SJSA1 (cell line): ENCODE data around the gene EIF3I. TPM values are rescaled to one million over a fixed set of nuclear protein-coding genes. Genes with fewer than 3 reads are reported as not detected.
"Not testable (repeated sequence)": the region's sequence is repeated elsewhere in the genome, so short reads cannot be mapped to it uniquely, and the experiment has no call there.

Experiments
- DNase-seq, 2 experiments: peaks; one replicate each; pipeline ENCODE4 v3.0.0-alpha.2; 2015 to 2020; ENCODE audit warnings: low spot score in 2 of 2, low read depth in 1 of 2
- H3K27ac ChIP-seq: fragments of 250-450 bp; sonication (Bioruptor Pico); 2 replicates; pipeline ENCODE4 v1.5.1; 2020; ENCODE audit warnings: mild to moderate bottlenecking, moderate library complexity
- H3K27me3 ChIP-seq: fragments of 250-450 bp; sonication (Bioruptor Pico); replicated peaks from 2 replicates; pipeline ENCODE4 v1.5.1; 2020; ENCODE audit warnings: mild to moderate bottlenecking, moderate library complexity
- H3K36me3 ChIP-seq: fragments of 250-450 bp; sonication (Bioruptor Pico); 2 replicates; pipeline ENCODE4 v1.5.1; 2020; ENCODE audit warnings: mild to moderate bottlenecking
- H3K4me1 ChIP-seq: fragments of 250-450 bp; sonication (Bioruptor Pico); replicated peaks from 2 replicates; pipeline ENCODE4 v1.6.1; 2021; ENCODE audit warnings: mild to moderate bottlenecking
- H3K4me3 ChIP-seq: fragments of 250-450 bp; sonication (Bioruptor Pico); 2 replicates; pipeline ENCODE4 v1.5.1; 2020; ENCODE audit warnings: mild to moderate bottlenecking
- H3K9me3 ChIP-seq: fragments of 250-450 bp; sonication (Bioruptor Pico); replicated peaks from 2 replicates; pipeline ENCODE4 v1.5.1; 2020; ENCODE audit warnings: mild to moderate bottlenecking
- total RNA-seq: library from RNA; depleted of rRNA; stranded (reverse); fragments of >200 nt; shearing (Covaris generic); gene quantifications from 2 replicates; pipeline ENCODE4 v1.2.3, GENCODE V29; 2014

EIF3I gene
- total RNA-seq, 1 experiment from 2014 or later: 465 TPM

- H3K27me3 ChIP-seq: no peaks in the 10 kb centered on the region
- H3K9me3 ChIP-seq: no peaks in the 10 kb centered on the region
- no peak within 1 kb of the TSS for H3K27ac ChIP-seq
- no peak within 1 kb of the TSS for H3K4me3 ChIP-seq
- H3K4me1 ChIP-seq: peaks cover 24% of the 10 kb centered on the region
- DNase-seq: no peak
- H3K36me3 ChIP-seq: no peaks in the 10 kb centered on the region
These were observed 28.9 kb downstream of the EIF3I start, which contains the start of gene LCK for GRCh38 chr1:32250893-32251716. TSS of gene LCK (plus strand) at chr1:32251265. CDS start at chr1:32274330, 23,065 bp downstream.

GRCh38 chr1:32255072-32256071 lies 33.2 kb downstream of the EIF3I start:
- Histone ChIP-seq H3K4me3 (no peak overlapping the region), H3K27ac (no peak overlapping the region), H3K27me3 (no peaks in the 10 kb centered on the region), H3K36me3 (no peaks in the 10 kb centered on the region), H3K4me1 (no peaks in the 10 kb centered on the region), H3K9me3 (no peaks in the 10 kb centered on the region)
- DNase-seq: no peak

- H3K27me3 ChIP-seq: no peaks in the 10 kb centered on the region
- H3K4me3 ChIP-seq: no peak overlapping the region
- no peaks in the 10 kb centered on the region for H3K9me3 ChIP-seq
- H3K27ac ChIP-seq: no peak overlapping the region
- no peaks in the 10 kb centered on the region for H3K36me3 ChIP-seq
- no peak for DNase-seq
- H3K4me1 ChIP-seq: no peaks in the 10 kb centered on the region
These were observed 34.4 kb downstream of the EIF3I start for GRCh38 chr1:32256473-32257226.

GRCh38 chr1:32257227-32257508 lies 35.0 kb downstream of the EIF3I start:
- H3K36me3 ChIP-seq: no peaks in the 10 kb centered on the region
- H3K27ac ChIP-seq: no peak overlapping the region
- H3K27me3 ChIP-seq: no peaks in the 10 kb centered on the region
- no peak for DNase-seq
- H3K4me3 ChIP-seq: no peak overlapping the region
- no peaks in the 10 kb centered on the region for H3K9me3 ChIP-seq
- no peaks in the 10 kb centered on the region for H3K4me1 ChIP-seq

GRCh38 chr1:32263236-32263593 lies 41.0 kb downstream of the EIF3I start:
- not testable (repeated sequence) for H3K36me3 ChIP-seq, H3K27ac ChIP-seq, H3K4me3 ChIP-seq, DNase-seq, H3K27me3 ChIP-seq, H3K9me3 ChIP-seq
- peaks cover 12% of the 10 kb centered on the region for H3K4me1 ChIP-seq

- Histone ChIP-seq H3K9me3 (no peaks in the 10 kb centered on the region), H3K36me3 (no peaks in the 10 kb centered on the region), H3K4me1 (peaks cover 12% of the 10 kb centered on the region), H3K27ac (no peak overlapping the region), H3K27me3 (no peaks in the 10 kb centered on the region), H3K4me3 (no peak overlapping the region)
- no peak for DNase-seq
These were observed 41.5 kb downstream of the EIF3I start for GRCh38 chr1:32263744-32264143.

- no peak overlapping the region; the same call in 1 of the 2 replicates for H3K27ac ChIP-seq
- no peaks in the 10 kb centered on the region for H3K27me3 ChIP-seq
- no peaks in the 10 kb centered on the region for H3K9me3 ChIP-seq
- no peaks in the 10 kb centered on the region for H3K36me3 ChIP-seq
- H3K4me1 ChIP-seq: peaks cover 12% of the 10 kb centered on the region
- no peak overlapping the region for H3K4me3 ChIP-seq
- DNase-seq: no peak
These were observed 43.6 kb downstream of the EIF3I start for GRCh38 chr1:32265846-32266245.

GRCh38 chr1:32266921-32267591 lies 44.8 kb downstream of the EIF3I start:
- Histone ChIP-seq H3K9me3 (no peaks in the 10 kb centered on the region), H3K36me3 (no peaks in the 10 kb centered on the region), H3K27me3 (no peaks in the 10 kb centered on the region), H3K4me3 (no peak overlapping the region), H3K4me1 (peaks cover 12% of the 10 kb centered on the region), H3K27ac (peak overlapping the region; percentile 68)
- peak; percentile 71 to 72 for DNase-seq

- no peak overlapping the region for H3K4me3 ChIP-seq
- H3K4me1 ChIP-seq: peaks cover 21% of the 10 kb centered on the region
- no peak for DNase-seq
- no peak overlapping the region for H3K27ac ChIP-seq
- no peaks in the 10 kb centered on the region for H3K27me3 ChIP-seq
- H3K36me3 ChIP-seq: no peaks in the 10 kb centered on the region
- no peaks in the 10 kb centered on the region for H3K9me3 ChIP-seq
These were observed 47.5 kb downstream of the EIF3I start for GRCh38 chr1:32269744-32270143.

- Histone ChIP-seq H3K27ac (no peak overlapping the region), H3K9me3 (no peaks in the 10 kb centered on the region), H3K4me3 (no peak overlapping the region), H3K27me3 (no peaks in the 10 kb centered on the region), H3K4me1 (peaks cover 10% of the 10 kb centered on the region), H3K36me3 (no peaks in the 10 kb centered on the region)
- DNase-seq: no peak
These were observed 50.6 kb downstream of the EIF3I start for GRCh38 chr1:32272557-32273390.

- peak in 1 of 2 experiments; percentile 47 for DNase-seq
- Histone ChIP-seq H3K36me3 (no peaks in the 10 kb centered on the region), H3K4me1 (peaks cover 9% of the 10 kb centered on the region), H3K27me3 (no peaks in the 10 kb centered on the region), H3K27ac (no peak overlapping the region), H3K9me3 (no peaks in the 10 kb centered on the region), H3K4me3 (no peak overlapping the region)
These were observed 51.4 kb downstream of the EIF3I start for GRCh38 chr1:32273391-32274208.
